ENCODE measurements around the gene TMEM89. TPM values are rescaled to one million over a fixed set of nuclear protein-coding genes. Genes with fewer than 3 reads are reported as not detected.
A peak's percentile ranks its signal among the peaks of the same experiment; 100 is the strongest.

Gene TMEM89
- total and polyA plus RNA-seq, 12 donors = not detected

GRCh38 chr3:48634661-48635221 lies 13.2 kb upstream of the TMEM89 start:
- Histone ChIP-seq H3K4me3 (peak overlapping the region; percentile 73 to 99 (median 88)), H3K27ac (peak overlapping the region; percentile 19 to 91 (median 88)), H3K9me3 (no peaks in the 10 kb centered on the region), H3K4me1 (peaks cover 5 to 28% (median 21%) of the 10 kb centered on the region in 9 donors), H3K36me3 (peaks cover 0 to 39% (median 4%) of the 10 kb centered on the region in 9 donors), H3K27me3 (no peaks in the 10 kb centered on the region)
- no peak for TF ChIP-seq CTCF (IDR thresholded peaks at IDR 0.05)
- peak; percentile 5 to 67 (median 26) for ATAC-seq
- peak; percentile 26 to 62 for DNase-seq
- WGBS, 2 donors = 3 to 4% methylated on average over 30 of the region's 30 CpGs
- intact Hi-C loops (cut with DNase I) = loop anchor here in 5 of 10 donors (2.0 to 10.0 kb wide), 4 partner anchors 50 to 170 kb away; partner anchors contain the start of genes NCKIPSD (in 2 of the 5) and PFKFB4 (in 1 of the 5)

- DNase-seq = no peak
- H3K27me3 ChIP-seq = no peaks in the 10 kb centered on the region
- peaks cover 5 to 28% (median 21%) of the 10 kb centered on the region in 9 donors for H3K4me1 ChIP-seq
- no peak overlapping the region for H3K27ac ChIP-seq
- TF ChIP-seq CTCF (IDR thresholded peaks at IDR 0.05) = no peak
- 75 to 90% methylated on average over 2 of the region's 2 CpGs for whole genome bisulfite sequencing, 2 donors
- H3K9me3 ChIP-seq = no peaks in the 10 kb centered on the region
- H3K36me3 ChIP-seq = peaks cover 0 to 47% (median 9%) of the 10 kb centered on the region in 9 donors
- intact Hi-C loops (cut with DNase I) = loop anchor here in 5 of 10 donors (2.0 to 10.0 kb wide), 4 partner anchors 51 to 169 kb away; partner anchors contain the start of genes NCKIPSD (in 2 of the 5) and PFKFB4 (in 1 of the 5)
- H3K4me3 ChIP-seq = no peak overlapping the region
- no peak for ATAC-seq
Measured at GRCh38 chr3:48633743-48634142, 12.2 kb upstream of the TMEM89 start.

GRCh38 chr3:48633256-48633655 lies 11.7 kb upstream of the TMEM89 start:
- Histone ChIP-seq H3K4me3 (no peak overlapping the region), H3K9me3 (no peaks in the 10 kb centered on the region), H3K27me3 (no peaks in the 10 kb centered on the region), H3K27ac (no peak overlapping the region), H3K36me3 (peaks cover 0 to 52% (median 9%) of the 10 kb centered on the region in 9 donors), H3K4me1 (peaks cover 5 to 28% (median 21%) of the 10 kb centered on the region in 9 donors)
- WGBS, 2 donors = 96% methylated on average over 15 of the region's 15 CpGs
- DNase-seq (no peak), ATAC-seq (no peak)
- intact Hi-C loops (cut with DNase I) = loop anchor here in 1 of 10 donors (10.0 kb wide), 1 partner anchor 168 kb away; a partner anchor contains a TSS
- TF ChIP-seq CTCF (IDR thresholded peaks at IDR 0.05) = no peak

- H3K36me3 ChIP-seq = peaks cover 0 to 67% (median 14%) of the 10 kb centered on the region in 9 donors
- no peaks in the 10 kb centered on the region for H3K9me3 ChIP-seq
- WGBS, 2 donors = 81 to 84% methylated on average over 22 of the region's 22 CpGs
- ATAC-seq (no peak), DNase-seq (peak in 1 of 2 donors; percentile 24)
- H3K27me3 ChIP-seq = no peaks in the 10 kb centered on the region
- peaks cover 5 to 26% (median 18%) of the 10 kb centered on the region in 9 donors for H3K4me1 ChIP-seq
- H3K4me3 ChIP-seq = no peak overlapping the region
- no peak overlapping the region for H3K27ac ChIP-seq
- intact Hi-C loops (cut with DNase I) = loop anchor here in 1 of 10 donors (10.0 kb wide), 1 partner anchor 167 kb away; a partner anchor contains a TSS
- TF ChIP-seq CTCF (IDR thresholded peaks at IDR 0.05) = no peak
Measured at GRCh38 chr3:48631516-48632448, 10.2 kb upstream of the TMEM89 start.

All from heart right ventricle (tissue), 16 donors.